Midbrain (tissue), 1 donor: ENCODE data around the gene PPP2R5C.

Experiments used
- DNase-seq: peaks from one replicate; lab custom pipeline; 2025; lab: John Stamatoyannopoulos, UW

Gene PPP2R5C

DNA sequence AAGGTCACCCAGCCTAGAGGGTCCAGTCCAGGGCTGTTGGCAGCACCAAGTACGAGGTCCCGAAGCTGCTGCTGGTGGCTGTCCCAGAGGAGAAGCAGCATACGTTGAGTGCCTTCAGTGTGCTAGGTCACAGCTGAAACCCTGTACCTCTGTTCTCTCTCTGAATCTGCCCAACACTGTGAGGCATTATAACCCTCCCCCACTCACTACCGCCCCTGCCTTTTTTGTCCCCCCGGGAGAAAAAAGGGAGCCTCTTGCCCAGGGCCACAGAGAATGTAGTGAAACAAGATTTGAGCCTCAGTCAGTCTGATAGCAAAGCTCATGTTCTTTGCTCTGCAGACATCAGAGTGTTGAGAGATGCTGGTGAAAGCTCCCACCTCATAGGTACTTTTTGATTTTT is 53.4 kb downstream of the PPP2R5C start:
- no peak for DNase-seq

DNA sequence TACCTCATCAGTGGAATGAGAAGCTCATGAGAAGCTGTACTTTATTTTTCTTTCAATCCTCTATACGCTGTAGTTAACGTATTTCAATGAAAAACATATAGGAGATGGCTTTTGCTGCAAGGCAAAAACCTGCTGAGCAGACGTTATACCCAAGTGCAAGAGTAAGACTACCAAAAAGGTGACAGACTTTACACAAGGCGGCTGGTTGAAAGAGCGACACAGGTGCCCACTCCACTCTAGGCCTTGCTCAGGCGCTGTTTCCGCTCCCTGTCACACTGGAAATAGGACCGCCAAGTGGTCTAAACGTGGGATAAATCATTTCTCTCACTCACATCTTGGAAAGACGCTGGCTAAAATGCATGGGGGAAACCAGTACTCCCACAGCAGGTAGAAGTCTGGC is 54.5 kb downstream of the PPP2R5C start:
- no peak for DNase-seq

DNA sequence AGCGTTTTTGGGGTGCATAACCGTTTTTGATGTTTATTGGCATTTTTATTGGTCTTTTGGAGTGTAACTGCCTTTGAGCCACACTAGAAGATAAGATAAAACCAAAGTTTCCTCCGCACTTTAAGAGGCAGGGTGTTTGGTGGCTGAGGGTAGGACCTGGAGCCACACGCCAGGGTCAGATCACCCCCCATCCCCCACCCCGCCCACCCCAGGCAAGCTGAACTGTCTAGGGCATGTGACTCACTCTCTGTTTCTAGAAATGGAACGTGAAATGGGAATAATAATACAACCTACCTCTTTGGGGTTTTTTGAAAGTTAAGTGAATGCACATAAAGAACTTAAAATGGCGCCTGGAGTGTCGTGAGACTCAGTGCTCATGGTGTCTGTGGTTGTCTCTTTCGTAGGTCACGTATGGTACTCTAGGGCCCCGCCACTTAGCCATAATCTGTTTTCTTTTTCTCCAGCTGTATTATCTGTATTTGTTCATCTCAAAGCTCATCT is 56.0 kb downstream of the PPP2R5C start:
- DNase-seq, result no peak

DNA sequence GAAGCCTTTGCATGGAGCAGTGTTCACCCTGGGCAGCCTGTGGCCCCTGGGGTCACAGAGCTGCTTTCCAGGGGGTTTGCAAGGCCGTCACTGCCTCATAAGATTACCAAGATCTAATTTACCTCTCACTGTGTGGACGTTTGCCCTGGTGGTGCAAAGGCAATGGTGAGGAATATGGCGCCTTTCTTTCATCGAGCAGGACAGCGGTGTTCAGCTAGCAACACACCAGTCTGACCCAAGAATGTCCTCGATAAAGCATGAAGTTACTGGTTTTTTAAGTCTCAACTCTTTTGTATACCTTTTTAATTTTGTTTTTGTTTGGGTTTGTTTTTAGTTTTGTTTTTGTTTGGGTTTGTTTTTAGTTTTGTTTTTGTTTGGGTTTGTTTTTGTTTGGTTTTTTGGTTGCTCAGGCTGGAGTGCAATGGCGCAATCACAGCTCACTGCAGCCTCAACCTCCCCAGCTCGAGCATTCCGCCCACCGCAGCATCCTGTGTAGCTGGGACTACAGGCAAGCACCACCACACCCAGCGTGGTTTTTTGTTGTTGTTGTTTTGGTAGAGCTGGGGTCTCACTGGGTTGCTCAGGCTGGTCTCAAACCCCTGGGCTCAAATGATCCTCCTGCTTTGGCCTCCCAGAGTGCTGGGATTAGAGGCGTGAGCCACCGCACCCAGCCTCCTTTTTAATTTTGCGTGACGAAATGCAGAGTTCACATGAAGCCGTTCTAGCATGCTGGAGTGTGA is 57.9 kb downstream of the PPP2R5C start:
- DNase-seq, result no peak

DNA sequence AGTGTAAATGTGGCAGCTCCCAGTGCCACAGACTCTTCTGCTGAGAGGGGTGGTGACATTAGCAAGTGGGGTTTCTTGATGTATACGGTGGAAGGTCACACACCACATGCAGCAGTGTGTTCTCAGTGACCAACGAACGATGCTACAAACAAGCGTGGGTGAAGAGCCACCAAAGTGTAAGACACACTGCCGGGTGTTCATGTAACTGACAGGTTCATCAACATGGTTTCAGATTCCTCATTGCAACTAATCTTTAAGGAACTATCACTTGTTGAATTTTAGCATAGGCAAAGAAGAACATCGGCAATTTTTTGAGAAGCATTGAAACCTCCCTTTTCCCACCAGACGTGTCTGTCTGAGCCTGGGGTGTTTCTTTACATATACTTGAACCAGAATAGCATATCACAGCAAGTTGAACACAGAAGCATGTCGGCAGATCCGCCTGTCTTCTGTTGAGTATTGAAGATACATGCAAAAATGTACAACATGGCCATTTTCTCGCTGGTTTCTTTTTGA is 58.8 kb downstream of the PPP2R5C start:
- DNase-seq, result no peak

DNA sequence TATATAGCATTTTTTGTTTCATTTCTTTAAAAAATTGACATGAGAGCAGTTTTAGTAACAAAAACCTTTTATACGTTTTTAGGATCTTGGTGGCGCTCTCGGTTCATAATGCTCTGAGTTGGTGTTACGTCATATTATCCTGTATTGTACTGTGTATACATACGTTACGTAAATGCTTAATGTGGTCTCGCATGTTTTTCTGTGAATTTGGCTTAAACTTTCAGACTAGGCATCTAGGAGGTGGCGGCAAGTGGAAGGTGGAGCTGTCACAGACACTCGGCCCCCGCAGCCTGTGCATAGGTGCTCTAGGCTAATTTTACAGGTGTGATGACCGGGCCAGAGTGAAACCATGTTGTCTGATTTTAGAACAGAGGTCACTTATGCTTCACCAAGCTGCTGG is 60.0 kb downstream of the PPP2R5C start:
- DNase-seq, result no peak

DNA sequence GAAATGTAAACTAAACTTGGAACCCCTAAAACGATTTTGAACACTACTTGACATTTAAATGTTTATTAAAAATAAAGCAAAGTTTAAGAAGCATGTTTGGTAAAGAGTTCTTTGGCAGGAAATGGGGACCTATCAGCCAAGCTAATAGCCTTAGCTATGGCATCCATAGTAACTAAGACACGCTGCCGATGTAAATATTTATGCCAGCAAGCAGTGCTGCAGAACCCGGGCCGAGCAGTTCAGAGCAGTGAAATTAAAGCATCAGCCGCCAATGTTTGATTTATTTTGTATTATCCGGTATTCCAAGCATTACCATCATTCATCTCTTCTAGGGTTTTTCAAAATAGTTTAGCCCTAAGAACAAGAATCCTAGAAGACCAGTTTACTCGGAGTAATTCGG is 61.6 kb downstream of the PPP2R5C start:
- no peak for DNase-seq

DNA sequence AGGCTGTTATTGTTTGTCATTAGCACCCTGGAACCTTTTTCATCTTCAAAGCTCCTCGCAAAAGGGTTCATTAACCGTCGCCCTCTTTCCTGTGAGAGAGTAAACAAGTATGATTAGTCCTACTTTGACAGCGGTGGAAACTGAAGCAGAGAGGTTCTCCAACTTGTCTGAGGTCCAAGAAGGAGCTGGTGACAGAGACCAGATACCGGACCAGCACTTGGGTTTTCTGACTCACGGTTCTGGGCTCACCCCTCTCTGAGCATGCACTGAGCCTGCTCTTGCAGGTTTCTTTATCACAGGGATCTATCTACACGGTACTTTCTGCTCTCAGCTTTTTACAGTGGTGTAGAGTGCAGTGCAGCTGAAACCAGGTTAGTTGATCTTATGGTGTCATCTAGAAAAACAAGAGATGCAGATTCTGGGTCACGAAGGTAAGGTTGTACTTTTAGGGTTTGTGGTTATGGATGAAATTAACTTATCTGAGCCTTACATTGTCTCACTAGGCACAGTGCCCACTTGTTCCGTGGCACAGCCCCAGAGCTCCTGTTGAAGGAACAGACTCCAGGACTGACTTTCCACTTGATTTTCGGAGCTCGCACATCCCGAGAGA is 62.1 kb downstream of the PPP2R5C start:
- DNase-seq, result peak; percentile 40

DNA sequence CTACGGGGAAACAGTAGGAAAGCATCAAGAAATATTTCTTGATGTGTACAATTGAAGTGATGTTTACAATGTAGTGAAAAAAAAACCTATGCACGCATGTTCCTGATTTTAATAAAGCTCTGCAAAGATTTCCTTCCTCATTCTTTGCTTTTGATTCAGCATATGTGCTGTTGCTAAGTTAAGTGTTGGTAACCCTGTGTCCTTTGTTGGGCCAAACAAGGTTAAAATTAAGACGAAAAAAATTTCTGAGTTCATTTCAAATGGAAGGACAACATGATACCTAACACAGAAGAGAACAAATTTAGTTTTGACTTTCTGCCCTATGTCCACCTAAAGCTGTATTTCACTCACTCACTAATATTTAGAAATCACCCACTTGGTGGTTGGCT is 62.8 kb downstream of the PPP2R5C start:
- DNase-seq, result no peak

DNA sequence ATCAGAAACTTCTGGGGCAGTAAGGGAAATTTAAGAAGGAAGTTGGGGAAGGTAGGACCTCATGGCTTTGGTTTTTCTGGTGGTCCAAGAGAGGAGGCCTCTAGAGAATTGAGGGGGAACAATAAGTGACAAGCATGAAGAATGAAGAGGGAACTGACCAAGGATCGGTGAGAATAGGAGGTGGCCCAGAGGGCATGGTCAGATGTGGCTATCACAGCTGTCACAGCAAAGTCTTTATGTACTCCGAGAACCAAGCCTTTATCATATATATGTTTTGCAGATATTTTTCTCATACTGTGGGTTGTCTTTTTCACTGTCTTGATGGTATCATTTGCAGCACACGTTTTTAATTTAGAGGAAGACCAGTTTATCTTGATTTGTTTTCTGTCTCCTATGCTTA is 64.3 kb downstream of the PPP2R5C start:
- no peak for DNase-seq

DNA sequence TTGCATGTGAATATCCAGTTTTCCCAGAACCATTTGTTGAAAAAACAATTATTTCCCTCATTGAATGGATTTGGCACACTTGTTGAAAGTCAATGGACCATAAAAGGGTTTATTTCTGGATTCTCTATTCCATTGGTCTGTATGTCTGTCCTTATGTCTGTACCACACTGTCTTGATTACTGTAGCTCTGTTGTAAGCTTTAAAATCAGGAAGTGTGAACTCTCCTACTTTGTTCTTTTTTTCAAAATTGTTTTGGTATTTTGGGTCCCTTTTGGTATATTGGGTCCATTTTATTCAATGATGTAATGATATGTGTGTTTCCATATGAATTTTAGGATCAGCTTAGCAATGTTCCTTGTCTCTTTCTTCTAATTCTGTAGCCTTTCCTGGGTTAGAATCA is 64.8 kb downstream of the PPP2R5C start:
- DNase-seq, result no peak

DNA sequence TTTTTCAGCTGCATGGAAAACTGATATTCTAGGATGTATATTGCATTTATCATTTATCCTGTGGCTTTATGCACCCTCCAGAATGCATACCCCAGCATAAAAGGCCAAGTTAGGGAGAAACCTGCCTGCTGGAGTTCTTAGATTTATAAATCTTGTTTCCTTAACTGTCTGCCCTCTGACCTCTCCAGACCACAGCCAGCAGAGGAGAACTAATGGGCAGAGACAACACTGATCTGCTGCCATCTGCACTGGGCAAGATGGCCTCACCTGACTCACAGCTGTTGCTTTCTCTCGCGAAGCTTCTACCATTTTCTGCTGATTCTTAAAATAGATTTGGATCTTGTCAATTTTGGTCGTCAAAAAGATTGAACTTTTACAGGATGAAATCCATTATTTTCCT is 65.8 kb downstream of the PPP2R5C start:
- no peak for DNase-seq

DNA sequence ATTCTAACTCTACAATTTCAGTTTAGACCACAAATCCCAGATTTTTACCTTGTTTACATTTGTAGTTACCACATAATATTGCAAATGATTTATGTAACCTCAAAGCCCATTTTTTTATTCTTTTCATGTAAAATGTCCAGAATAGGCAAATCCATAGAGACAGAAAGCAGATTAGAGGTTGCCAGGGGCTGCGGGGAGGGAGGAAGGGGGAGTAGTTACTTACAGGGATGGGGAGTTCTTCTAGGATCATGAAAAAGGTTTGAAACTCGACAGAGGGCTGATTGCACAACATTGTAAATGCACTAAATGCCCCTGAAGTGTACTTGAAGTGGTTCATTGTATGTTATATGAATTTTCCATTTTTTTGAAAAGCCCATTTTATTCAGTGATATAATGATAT is 66.5 kb downstream of the PPP2R5C start:
- DNase-seq, result no peak

DNA sequence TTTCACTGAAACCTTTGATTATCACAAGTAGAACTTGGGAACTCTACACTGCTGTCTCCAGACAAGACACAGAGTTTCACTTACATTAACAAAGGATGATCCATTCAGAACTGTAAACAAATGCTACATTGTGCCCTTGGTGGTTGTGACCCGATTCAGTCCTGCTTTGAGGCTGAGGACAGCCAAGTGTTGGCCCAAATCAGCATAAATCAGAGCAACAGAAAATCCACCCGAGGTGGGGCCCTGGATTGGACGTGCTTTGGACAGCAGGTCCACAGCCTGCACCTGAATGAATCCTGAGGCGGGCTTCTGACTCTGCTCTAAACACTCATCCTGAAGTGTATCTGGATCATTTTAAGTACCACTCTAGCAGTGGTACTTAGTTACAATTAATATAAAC is 68.8 kb downstream of the PPP2R5C start:
- peak; percentile 69 for DNase-seq

DNA sequence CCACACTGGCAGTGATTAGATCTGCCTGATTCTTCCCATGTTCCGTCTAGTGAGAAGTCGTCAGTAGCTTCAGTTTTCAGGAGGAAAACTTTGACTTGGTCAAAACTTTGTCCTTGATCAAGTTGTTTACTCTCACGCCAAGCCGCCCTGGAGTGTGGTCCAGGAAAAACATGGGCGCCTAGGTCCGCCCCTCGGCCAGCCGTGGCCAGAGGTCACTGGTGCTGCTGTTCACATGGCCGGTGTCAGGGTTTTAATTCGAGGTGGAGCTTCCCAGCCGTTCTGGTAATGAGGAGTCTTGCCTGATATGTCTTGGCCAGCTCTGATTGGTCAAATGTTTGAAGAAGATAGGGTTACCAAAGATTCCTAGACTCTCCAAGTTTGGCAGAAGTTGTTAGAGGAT is 71.5 kb downstream of the PPP2R5C start:
- DNase-seq, result no peak

DNA sequence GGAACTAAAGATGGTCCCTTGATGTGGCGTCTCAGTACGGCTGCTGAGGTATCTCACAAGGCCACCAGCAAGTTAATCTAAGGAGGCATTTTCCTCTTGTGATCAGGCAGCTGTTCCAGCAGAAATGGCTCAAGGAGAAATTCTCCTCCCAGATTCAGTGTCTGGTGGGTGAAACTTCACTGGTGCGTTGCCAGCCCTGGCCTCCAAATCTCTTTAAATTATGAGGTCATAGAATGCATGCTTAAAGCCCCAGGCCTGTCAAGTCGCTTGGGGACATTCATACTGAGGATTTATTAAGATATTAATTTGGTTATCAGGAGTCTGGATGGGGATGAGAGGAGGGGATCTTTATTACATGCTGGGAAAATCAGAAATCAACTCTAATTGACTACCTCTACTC is 72.9 kb downstream of the PPP2R5C start:
- DNase-seq, result no peak

DNA sequence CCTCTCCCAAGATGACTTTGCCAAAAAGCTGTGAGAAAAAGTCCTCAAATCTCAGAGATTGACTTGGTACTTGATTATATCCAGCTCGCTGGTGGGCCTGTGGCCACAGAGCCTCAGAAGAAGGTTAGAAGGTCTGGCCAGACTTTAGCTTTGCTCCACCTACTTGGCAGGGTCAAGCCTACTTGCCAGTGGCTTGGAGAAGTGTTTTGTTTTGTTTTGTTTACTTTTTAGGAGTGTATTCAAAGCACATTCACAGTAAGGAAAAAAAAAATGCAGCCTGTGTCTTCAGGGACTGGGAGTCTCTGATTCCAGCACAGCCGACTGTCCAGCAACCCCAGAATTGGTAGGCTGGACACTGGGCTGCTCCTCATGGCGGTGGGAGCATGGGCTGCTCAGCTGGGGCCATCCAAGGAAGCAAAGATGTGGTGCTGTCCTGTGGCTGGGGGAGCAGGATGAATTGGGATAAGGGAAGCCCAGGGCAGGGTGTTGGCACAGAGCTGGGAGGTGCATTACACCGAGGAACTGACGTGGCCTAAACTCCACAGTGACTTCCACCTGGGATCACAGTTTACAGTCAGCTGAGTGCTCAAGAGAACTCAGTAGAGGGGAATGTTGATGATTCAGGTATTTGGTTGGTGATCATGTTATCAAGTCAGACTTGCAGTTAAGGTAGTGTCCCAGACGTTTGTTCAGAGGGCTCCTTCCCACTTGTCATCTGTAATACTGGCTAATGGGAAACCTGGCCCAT is 73.5 kb downstream of the PPP2R5C start:
- DNase-seq, result no peak

DNA sequence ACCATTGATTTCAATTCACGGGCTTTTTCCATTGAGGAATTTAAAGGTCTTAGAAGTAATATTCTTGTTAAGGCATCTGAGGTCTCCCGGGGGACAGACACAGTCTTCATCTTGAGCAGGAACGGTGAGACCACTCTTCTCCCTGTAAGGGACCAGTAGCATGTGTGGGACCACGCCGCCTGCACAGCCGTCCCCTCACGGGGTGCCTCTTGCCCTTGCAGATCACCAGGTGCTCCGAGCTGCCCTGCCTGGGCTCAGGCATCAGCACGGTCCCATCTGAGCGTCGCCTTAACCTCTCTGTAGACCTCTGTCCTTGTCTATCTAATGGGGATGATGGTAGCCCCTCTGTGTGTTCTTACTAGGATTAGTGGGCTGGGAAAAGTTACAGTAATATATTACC is 74.1 kb downstream of the PPP2R5C start:
- no peak for DNase-seq

DNA sequence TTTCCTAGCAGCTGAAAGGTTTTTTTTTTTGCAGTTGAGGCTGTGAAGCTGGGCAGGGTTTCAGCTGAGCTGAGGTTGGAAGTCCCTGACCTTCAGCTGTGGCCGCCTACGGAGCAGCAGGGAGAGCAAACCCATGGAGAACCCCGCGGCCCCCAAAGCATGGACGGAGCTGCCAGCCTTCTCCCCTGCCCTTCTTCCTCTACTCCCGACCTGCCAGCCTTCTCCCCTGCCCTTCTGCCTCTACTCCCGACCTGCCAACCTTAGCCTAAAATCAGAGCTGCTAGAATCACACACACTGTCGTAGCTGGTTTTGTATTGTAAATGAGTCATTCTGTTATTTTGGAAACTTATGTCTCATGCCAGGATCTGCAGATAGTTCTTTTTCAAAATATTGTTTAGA is 74.6 kb downstream of the PPP2R5C start:
- no peak for DNase-seq

DNA sequence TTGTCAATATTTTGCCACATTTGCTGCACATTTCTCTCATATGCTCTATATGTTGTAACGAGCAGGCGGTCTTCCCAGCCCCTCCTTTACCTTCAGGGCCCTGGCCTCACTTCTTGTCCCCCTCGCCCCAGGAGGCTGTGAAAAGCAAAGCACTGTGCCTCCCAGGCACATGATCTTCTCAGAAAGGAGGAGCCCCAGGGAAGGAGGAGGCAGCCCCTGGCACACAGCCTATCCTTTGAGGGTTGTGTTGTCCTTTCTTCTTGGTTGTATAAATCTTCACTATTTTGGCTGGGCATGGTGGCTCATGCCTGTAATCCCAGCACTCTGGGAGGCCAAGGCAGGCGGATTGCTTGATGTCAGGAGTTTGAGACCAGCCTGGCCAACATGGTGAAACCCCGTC is 77.0 kb downstream of the PPP2R5C start:
- DNase-seq, result no peak

DNA sequence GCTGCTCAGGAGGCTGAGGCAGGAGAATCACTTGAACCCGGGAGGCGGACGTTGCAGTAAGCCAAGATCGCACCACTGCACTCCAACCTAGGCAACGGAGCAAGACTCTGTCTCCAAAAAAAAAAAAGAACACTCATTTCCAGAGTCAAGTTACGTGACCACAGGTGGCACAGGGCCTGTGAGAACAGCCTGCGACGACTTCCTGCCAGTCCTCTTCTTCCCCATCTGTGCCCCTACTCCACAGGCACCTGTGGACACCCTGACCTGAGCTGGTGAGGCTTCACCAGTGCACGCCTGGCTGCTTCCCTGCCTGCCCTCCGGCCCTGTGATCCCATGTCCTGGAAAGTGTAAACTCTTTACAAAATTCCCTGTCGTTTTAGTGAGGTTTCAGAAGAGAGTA is 77.7 kb downstream of the PPP2R5C start:
- DNase-seq, result no peak

DNA sequence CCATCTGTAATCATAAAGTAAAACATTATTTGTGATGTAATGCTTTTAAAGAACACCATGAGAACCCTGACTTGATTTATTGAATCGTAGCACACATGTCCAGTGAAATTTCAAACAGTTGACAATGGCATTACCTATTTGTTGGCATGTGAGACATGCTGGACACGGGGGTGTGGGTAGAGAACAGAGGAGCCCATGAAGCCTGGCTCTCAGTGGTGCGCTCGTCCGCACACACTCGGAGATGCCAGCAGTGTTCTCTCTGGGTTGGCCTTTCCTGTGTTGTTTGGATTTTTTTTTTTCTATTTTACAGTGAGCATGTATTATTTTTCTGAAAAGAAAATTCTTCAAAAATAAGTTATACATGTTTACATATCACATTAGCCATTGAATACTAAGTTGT is 78.2 kb downstream of the PPP2R5C start:
- DNase-seq, result no peak
